Brain microvascular endothelial cell (primary cell): ENCODE results near the gene CCNE1.
A peak's percentile ranks its signal among the peaks of the same experiment; 100 is the strongest.

Experiments used
- DNase-seq: peaks from one replicate; pipeline ENCODE4 v3.0.0-alpha.2; 2020
- H3K27ac ChIP-seq: fragments of 250-450 bp; sonication (Bioruptor Pico); 2 replicates; pipeline ENCODE4 v1.5.1; 2020; ENCODE audit warnings: mild to moderate bottlenecking, moderate library complexity
- H3K27me3 ChIP-seq: fragments of 250-450 bp; sonication (Bioruptor Pico); replicated peaks from 2 replicates; pipeline ENCODE4 v1.5.1; 2020; ENCODE audit warnings: mild to moderate bottlenecking
- H3K36me3 ChIP-seq: fragments of 250-450 bp; sonication (Bioruptor Pico); replicated peaks from 2 replicates; pipeline ENCODE4 v1.5.1; 2020; ENCODE audit warnings: mild to moderate bottlenecking
- H3K4me3 ChIP-seq: 2 replicates; pipeline ENCODE4 v1.5.1; 2011; ENCODE audit warnings: low read depth, mild to moderate bottlenecking, control low read depth, low read length, moderate library complexity
- in situ Hi-C: cut with HindIII; loops from 2 replicates; pipeline ENCODE4 v1.10.0; 2017; ENCODE audit warnings: low sequenced_read_pairs, low pct_ligation_motif_present
- TF ChIP-seq, protein P1 (sequence below): IDR thresholded peaks from 2 replicates; pipeline ENCODE4 v1.5.1; 2011; ENCODE audit warnings: low read depth, mild to moderate bottlenecking, moderate library complexity, low read length, control low read depth, inconsistent platforms; ENCODE audit errors: missing control alignments

CCNE1 gene

DNA sequence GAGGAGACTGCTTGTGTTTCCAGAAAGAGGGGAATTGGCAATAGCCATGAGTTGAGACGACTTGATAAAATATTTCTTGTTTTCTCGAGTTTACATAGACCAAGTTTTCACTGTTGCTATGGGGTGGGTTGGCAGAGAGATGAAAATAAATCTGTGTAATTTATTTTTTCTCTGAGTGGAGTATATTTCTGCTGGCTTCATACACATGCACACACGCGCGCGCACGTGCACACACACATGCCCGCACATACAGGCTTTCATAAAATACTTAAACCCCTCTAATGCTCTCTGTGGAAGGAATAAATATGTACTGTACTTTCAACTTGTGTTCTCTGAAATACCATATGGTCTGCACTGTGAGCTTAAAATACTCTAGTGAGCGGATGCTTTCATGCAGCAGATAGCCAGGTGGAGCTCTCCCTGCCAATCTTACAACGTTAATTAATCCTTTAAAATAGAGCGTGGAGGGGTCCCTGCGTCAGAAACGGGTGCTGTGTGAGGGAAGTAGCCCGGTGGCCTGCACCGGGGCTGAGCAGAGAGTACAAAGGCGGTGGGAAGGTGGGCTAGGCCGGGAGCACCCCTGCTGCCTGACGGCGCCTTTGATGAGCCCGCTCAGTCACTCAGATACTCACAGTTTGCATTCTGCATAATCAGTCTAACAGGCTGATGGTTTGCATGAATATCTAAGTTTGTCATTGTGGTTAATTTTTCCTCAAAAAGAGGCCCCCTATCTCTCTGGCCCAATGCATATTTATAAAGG is 44.1 kb downstream of the CCNE1 start:
- no peaks in the 10 kb centered on the region for H3K36me3 ChIP-seq
- TF ChIP-seq, protein P1, sequence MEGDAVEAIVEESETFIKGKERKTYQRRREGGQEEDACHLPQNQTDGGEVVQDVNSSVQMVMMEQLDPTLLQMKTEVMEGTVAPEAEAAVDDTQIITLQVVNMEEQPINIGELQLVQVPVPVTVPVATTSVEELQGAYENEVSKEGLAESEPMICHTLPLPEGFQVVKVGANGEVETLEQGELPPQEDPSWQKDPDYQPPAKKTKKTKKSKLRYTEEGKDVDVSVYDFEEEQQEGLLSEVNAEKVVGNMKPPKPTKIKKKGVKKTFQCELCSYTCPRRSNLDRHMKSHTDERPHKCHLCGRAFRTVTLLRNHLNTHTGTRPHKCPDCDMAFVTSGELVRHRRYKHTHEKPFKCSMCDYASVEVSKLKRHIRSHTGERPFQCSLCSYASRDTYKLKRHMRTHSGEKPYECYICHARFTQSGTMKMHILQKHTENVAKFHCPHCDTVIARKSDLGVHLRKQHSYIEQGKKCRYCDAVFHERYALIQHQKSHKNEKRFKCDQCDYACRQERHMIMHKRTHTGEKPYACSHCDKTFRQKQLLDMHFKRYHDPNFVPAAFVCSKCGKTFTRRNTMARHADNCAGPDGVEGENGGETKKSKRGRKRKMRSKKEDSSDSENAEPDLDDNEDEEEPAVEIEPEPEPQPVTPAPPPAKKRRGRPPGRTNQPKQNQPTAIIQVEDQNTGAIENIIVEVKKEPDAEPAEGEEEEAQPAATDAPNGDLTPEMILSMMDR = no peak
- DNase-seq = no peak
- H3K4me3 ChIP-seq = no peak overlapping the region
- no peak overlapping the region for H3K27ac ChIP-seq
- H3K27me3 ChIP-seq = no peaks in the 10 kb centered on the region
- in situ Hi-C loops = no loop called here

DNA sequence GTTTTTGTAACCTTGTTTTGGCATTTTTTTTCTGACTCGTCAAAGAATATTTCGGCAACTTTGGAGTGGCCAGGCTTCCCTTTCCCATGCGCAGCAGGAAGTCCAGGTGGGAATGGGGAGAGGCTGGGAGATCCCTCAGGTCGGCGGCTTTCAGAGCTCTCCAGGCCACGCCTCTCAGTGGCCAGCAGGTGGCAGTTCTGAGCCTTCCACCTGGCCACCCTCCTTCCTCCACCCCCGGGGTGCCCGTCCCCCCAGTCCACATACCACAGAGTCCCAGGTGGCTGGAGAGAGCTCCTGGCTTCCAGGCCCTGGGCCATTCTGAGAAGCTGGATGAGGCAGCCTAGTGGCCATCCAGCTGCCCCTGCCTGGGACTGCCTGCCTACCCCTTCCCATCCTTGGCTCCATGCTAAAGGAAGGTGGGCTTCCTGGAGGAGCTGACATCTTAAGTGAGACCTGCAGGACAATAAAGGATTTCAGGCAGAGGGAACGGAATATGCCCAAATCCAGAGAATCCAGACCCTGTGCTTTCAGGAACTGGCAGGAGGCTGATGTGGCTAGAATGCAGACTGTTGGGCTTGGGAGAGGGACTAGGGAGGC is 46.3 kb downstream of the CCNE1 start:
- Histone ChIP-seq H3K36me3 (no peaks in the 10 kb centered on the region), H3K4me3 (no peak overlapping the region), H3K27ac (no peak overlapping the region), H3K27me3 (no peaks in the 10 kb centered on the region)
- TF ChIP-seq, protein P1 = peak; percentile 74
- no peak for DNase-seq
- in situ Hi-C loops = no loop called here

DNA sequence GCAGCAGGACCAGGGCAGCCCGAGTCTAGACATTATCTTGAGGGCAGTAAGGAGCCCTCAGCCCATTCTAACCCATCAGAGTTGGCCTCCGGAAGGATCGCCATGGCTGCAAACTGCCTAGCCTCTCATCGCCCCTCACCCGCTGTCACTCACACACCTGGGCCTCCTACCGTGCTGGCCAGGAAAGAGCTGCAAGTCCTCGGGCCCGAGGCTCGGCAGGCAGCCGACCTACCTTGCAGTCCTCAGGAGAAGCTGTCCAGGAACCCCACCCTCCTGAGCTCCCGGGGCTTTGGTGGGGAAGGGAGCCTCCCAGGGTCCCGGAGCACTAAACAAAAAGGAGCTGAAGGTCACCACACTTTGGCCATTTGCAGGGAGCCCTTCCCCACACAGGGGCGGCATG is 46.8 kb downstream of the CCNE1 start:
- Histone ChIP-seq H3K27ac (no peak overlapping the region), H3K4me3 (no peak overlapping the region), H3K36me3 (no peaks in the 10 kb centered on the region), H3K27me3 (no peaks in the 10 kb centered on the region)
- TF ChIP-seq, protein P1 = no peak
- no peak for DNase-seq
- in situ Hi-C loops = no loop called here

DNA sequence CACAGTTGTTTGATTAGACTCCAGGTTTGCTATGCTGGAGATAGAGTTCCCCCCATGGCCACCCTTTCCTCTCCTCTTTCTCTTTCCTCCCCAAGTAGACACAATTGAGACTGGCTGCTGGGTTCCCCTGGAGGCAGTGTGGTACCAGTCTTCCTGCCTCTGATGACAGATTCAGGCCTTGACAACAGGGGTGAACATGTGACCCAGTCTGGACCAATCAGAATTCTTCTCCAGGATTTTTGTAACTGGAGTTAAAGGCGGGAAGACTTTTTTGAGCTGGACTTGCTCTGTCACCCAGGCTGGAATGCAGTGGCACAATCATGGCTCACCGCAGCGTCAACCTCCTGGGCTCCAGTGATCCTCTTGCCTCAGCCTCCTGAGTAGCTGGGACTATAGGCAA is 48.7 kb downstream of the CCNE1 start:
- TF ChIP-seq, protein P1 = no peak
- no peak for DNase-seq
- Histone ChIP-seq H3K27ac (no peak overlapping the region), H3K4me3 (no peak overlapping the region), H3K27me3 (peaks cover 3% of the 10 kb centered on the region), H3K36me3 (no peaks in the 10 kb centered on the region)
- in situ Hi-C loops = no loop called here

DNA sequence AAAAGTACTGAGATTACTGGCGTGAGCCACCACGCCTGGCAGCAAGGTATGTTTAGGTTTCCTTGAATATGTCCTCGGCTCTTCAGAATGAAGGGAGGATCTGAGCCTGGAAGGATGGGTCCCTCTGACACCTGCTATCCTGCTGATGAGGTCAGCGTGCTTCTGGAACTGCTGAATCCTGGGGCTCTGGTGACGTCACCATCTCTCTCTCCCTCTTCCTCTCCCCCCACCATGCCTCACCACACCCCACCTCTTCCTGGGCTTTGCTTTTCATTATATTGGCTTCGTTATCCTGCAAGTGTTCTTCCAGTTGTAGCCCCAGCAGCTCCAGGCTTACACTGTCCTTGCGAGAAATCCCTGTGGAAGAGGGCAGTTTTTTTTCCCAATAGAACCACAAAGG is 49.8 kb downstream of the CCNE1 start:
- Histone ChIP-seq H3K27me3 (peaks cover 3% of the 10 kb centered on the region), H3K4me3 (no peak overlapping the region), H3K27ac (no peak overlapping the region), H3K36me3 (no peaks in the 10 kb centered on the region)
- TF ChIP-seq, protein P1 = no peak
- DNase-seq = no peak
- in situ Hi-C loops = no loop called here
